Liver (tissue), 3 donors: ENCODE measurements around the gene WDR75.

Experiments used
- CTCF ChIP-seq: fragments of 150-350 bp; IDR thresholded peaks from 2 replicates; pipeline ENCODE4 v1.5.1; 2017; ENCODE audit warnings: improper control_type of control experiment, low read depth, low read length; ENCODE audit not compliant: missing input control
- GABPA ChIP-seq, 2 donors: IDR thresholded peaks in 1 of 2; conservative IDR thresholded peaks in 1 of 2; 2 replicates each; pipeline ENCODE4 v1.6.1; 2016; ENCODE audit warnings: antibody characterized with exemption in 2 of 2, mild to moderate bottlenecking in 1 of 2, moderate library complexity in 1 of 2
- JUND ChIP-seq, 2 donors: IDR thresholded peaks; 2 replicates each; pipeline ENCODE4 v1.6.1; 2016; ENCODE audit warnings: antibody characterized with exemption in 2 of 2
- NR2F2 ChIP-seq: IDR thresholded peaks from 2 replicates; pipeline ENCODE4 v1.6.1; 2016; ENCODE audit warnings: antibody characterized with exemption
- REST ChIP-seq: IDR thresholded peaks from 2 replicates; pipeline ENCODE4 v1.6.1; 2016; ENCODE audit warnings: antibody characterized with exemption, mild to moderate bottlenecking
- TAF1 ChIP-seq: conservative IDR thresholded peaks from 2 replicates; pipeline ENCODE4 v1.6.1; 2016; ENCODE audit warnings: antibody characterized with exemption, mild to moderate bottlenecking
- YY1 ChIP-seq: IDR thresholded peaks from 2 replicates; pipeline ENCODE4 v1.6.1; 2016; ENCODE audit warnings: antibody characterized with exemption, mild to moderate bottlenecking
- donor health status: healthy.
- donor health status: healthy.

GRCh38 chr2:189408294-189408693 is 33.0 kb upstream of the WDR75 start:
- no peak for TF ChIP-seq CTCF
- no peak for TF ChIP-seq JUND (IDR thresholded peaks at IDR 0.05)
- TF ChIP-seq YY1, result no peak
- no peak for TF ChIP-seq GABPA (IDR thresholded peaks at IDR 0.05 in 1 of 2, conservative IDR thresholded peaks at IDR 0.05 in 1 of 2)
- no peak for TF ChIP-seq REST
- no peak for TF ChIP-seq TAF1
- no peak for TF ChIP-seq NR2F2
